ENCODE results near the gene RAG1.

GRCh38 chr11:36594316-36594989, 26.6 kb downstream of the RAG1 start, which contains the start of gene IFTAP:
- TF ChIP-seq POLR2AphosphoS5 (IDR thresholded peaks at IDR 0.05) (peak in 2 of 3 donors; percentile 31 to 33), CTCF (IDR thresholded peaks at IDR 0.05) (no peak), POLR2A (IDR thresholded peaks at IDR 0.05) (no peak), EP300 (IDR thresholded peaks at IDR 0.05; ENCODE audit: low read depth) (no peak)
